GM12878 (cell line): ENCODE data around the gene ARHGEF1.

Source experiments
- CTCF ChIP-seq, 3 experiments: IDR thresholded peaks in 2 of 3; conservative IDR thresholded peaks in 1 of 3; 2 replicates each; pipeline ENCODE4 v1.5.1; 2011; ENCODE audit warnings: low read depth in 3 of 3, low read length in 3 of 3, mild to moderate bottlenecking in 3 of 3, control low read depth in 2 of 3, moderate library complexity in 2 of 3, inconsistent platforms in 1 of 3, mixed read lengths in 1 of 3; ENCODE audit not compliant: control insufficient read depth in 2 of 3, insufficient read depth in 1 of 3; ENCODE audit errors: extremely low read depth in 1 of 3
- HCFC1 ChIP-seq: fragments of 150-350 bp; IDR thresholded peaks from 2 replicates; pipeline ENCODE4 v1.6.1; 2014; ENCODE audit warnings: low read length
- KDM1A ChIP-seq: fragments of 200-600 bp; sonication (generic); IDR thresholded peaks from 2 replicates; pipeline ENCODE4 v1.6.1; 2016; ENCODE audit warnings: borderline replicate concordance
- POLR2A ChIP-seq: IDR thresholded peaks from 2 replicates; pipeline ENCODE4 v1.6.1; 2011; ENCODE audit warnings: low read depth, mild to moderate bottlenecking, low read length

GRCh38 chr19:41933693-41934426, 50.9 kb downstream of the ARHGEF1 start:
- TF ChIP-seq KDM1A (no peak), POLR2A (no peak), HCFC1 (no peak), CTCF (IDR thresholded peaks at IDR 0.05 in 2 of 3, conservative IDR thresholded peaks at IDR 0.05 in 1 of 3; ENCODE audit: control insufficient read depth in 2 of 3, extremely low read depth in 1 of 3, insufficient read depth in 1 of 3, low read depth in 3 of 3, low read length in 3 of 3) (no peak)
